ENCODE measurements around the gene ELFN2. TPM values are rescaled to one million over a fixed set of nuclear protein-coding genes. Genes with fewer than 3 reads are reported as not detected.

Gene ELFN2
- total and polyA plus RNA-seq, 4 donors, result 0.07 to 0.19 (median 0.08) TPM; not detected in 1

GRCh38 chr22:37349043-37349814 is 78.0 kb downstream of the ELFN2 start:
- H3K27me3 ChIP-seq (ENCODE audit: control insufficient read depth in 4 of 4, insufficient read depth in 4 of 4, low read length in 3 of 4), result no peaks in the 10 kb centered on the region
- DNase-seq (ENCODE audit: low spot score), result no peak
- H3K36me3 ChIP-seq (ENCODE audit: control insufficient read depth in 4 of 4, insufficient read depth in 3 of 4, low read depth in 1 of 4, low read length in 3 of 4), result no peaks in the 10 kb centered on the region
- H3K4me3 ChIP-seq (ENCODE audit: low read depth in 1 of 3, low read length in 3 of 3), result no peak overlapping the region
- TF ChIP-seq RXRA (IDR thresholded peaks at IDR 0.05) (no peak), HNF4G (IDR thresholded peaks at IDR 0.05) (no peak), SP1 (IDR thresholded peaks at IDR 0.05) (no peak), TAF1 (conservative IDR thresholded peaks at IDR 0.05) (no peak), NR2F2 (IDR thresholded peaks at IDR 0.05) (no peak), JUND (IDR thresholded peaks at IDR 0.05) (no peak), REST (IDR thresholded peaks at IDR 0.05) (no peak), EGR1 (IDR thresholded peaks at IDR 0.05; ENCODE audit: low read depth in 2 of 2) (no peak), ZBTB33 (IDR thresholded peaks at IDR 0.05) (no peak), ATF3 (IDR thresholded peaks at IDR 0.05) (no peak), YY1 (IDR thresholded peaks at IDR 0.05) (no peak), HNF4A (conservative IDR thresholded peaks at IDR 0.05) (no peak)
- 92% methylated on average over 19 of the region's 19 CpGs for WGBS
- no peaks in the 10 kb centered on the region for H3K9me3 ChIP-seq (ENCODE audit: control insufficient read depth in 4 of 4, low read length in 3 of 4)
- H3K27ac ChIP-seq (ENCODE audit: low read depth in 1 of 2, low read length in 2 of 2), result no peak overlapping the region
- no peak overlapping the region for H3K9ac ChIP-seq (ENCODE audit: low read depth in 1 of 2, low read length in 2 of 2)
- no peaks in the 10 kb centered on the region for H3K4me1 ChIP-seq (ENCODE audit: control insufficient read depth in 4 of 4, insufficient read depth in 4 of 4, low read length in 3 of 4)

- WGBS, result 86% methylated on average over 7 of the region's 7 CpGs
- no peak overlapping the region for H3K9ac ChIP-seq (ENCODE audit: low read depth in 1 of 2, low read length in 2 of 2)
- H3K4me3 ChIP-seq (ENCODE audit: low read depth in 1 of 3, low read length in 3 of 3), result no peak overlapping the region
- no peak for DNase-seq (ENCODE audit: low spot score)
- no peaks in the 10 kb centered on the region for H3K9me3 ChIP-seq (ENCODE audit: control insufficient read depth in 4 of 4, low read length in 3 of 4)
- H3K36me3 ChIP-seq (ENCODE audit: control insufficient read depth in 4 of 4, insufficient read depth in 3 of 4, low read depth in 1 of 4, low read length in 3 of 4), result no peaks in the 10 kb centered on the region
- no peak overlapping the region for H3K27ac ChIP-seq (ENCODE audit: low read depth in 1 of 2, low read length in 2 of 2)
- no peaks in the 10 kb centered on the region for H3K27me3 ChIP-seq (ENCODE audit: control insufficient read depth in 4 of 4, insufficient read depth in 4 of 4, low read length in 3 of 4)
- TF ChIP-seq FOXA1 (IDR thresholded peaks at IDR 0.05), result no peak
- no peak for TF ChIP-seq REST (IDR thresholded peaks at IDR 0.05)
- TF ChIP-seq HNF4A (conservative IDR thresholded peaks at IDR 0.05), result no peak
- no peak for TF ChIP-seq YY1 (IDR thresholded peaks at IDR 0.05)
- no peak for TF ChIP-seq EGR1 (IDR thresholded peaks at IDR 0.05; ENCODE audit: low read depth in 2 of 2)
- TF ChIP-seq NR2F2 (IDR thresholded peaks at IDR 0.05), result no peak
- TF ChIP-seq HNF4G (IDR thresholded peaks at IDR 0.05), result no peak
- no peak for TF ChIP-seq SP1 (IDR thresholded peaks at IDR 0.05)
- no peak for TF ChIP-seq ATF3 (IDR thresholded peaks at IDR 0.05)
- TF ChIP-seq JUND (IDR thresholded peaks at IDR 0.05), result no peak
- TF ChIP-seq GABPA (IDR thresholded peaks at IDR 0.05 in 1 of 2, conservative IDR thresholded peaks at IDR 0.05 in 1 of 2), result no peak
- no peak for TF ChIP-seq RAD21 (IDR thresholded peaks at IDR 0.05)
- TF ChIP-seq ZBTB33 (IDR thresholded peaks at IDR 0.05), result no peak
- no peaks in the 10 kb centered on the region for H3K4me1 ChIP-seq (ENCODE audit: control insufficient read depth in 4 of 4, insufficient read depth in 4 of 4, low read length in 3 of 4)
Observed at GRCh38 chr22:37346505-37346895, 80.8 kb downstream of the ELFN2 start.

All from liver (tissue), 9 donors.